ENCODE data around the gene MYH15. TPM values are rescaled to one million over a fixed set of nuclear protein-coding genes. Genes with fewer than 3 reads are reported as not detected.

MYH15 gene
- total and polyA plus RNA-seq, 8 donors: 0.05 to 0.70 (median 0.32) TPM

DNA sequence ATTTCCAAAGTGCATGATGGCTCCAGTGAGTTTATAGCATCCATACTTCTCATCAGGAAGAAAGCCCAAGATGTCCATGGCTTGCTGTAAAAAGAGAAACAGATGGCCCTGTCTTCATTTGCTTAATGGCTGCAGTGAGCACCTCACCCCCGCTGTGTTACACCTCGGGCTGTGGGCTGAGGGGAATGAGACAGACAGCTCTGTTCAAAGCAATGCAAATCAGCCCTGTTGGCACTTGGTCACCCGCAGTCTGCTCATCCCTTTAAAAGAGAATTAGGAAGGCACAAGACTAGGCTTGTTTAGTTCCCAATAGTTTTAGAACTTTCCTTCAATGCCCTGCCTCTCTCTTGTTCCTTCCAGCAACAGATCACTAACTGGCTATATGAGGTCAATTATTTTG, 25.2 kb downstream of the MYH15 start:
- intact Hi-C loops (cut with DNase I): loop anchor here in 1 of 2 donors (5.0 kb wide), 1 partner anchor 67 kb away; no protein-coding TSS in a partner anchor
- Histone ChIP-seq H3K27me3 (no peaks in the 10 kb centered on the region), H3K9me3 (no peaks in the 10 kb centered on the region), H3K4me1 (no peaks in the 10 kb centered on the region), H3K27ac (no peak overlapping the region), H3K36me3 (no peaks in the 10 kb centered on the region), H3K4me3 (no peak overlapping the region)
- DNase-seq: no peak
- ATAC-seq: no peak
- TF ChIP-seq, protein P1, sequence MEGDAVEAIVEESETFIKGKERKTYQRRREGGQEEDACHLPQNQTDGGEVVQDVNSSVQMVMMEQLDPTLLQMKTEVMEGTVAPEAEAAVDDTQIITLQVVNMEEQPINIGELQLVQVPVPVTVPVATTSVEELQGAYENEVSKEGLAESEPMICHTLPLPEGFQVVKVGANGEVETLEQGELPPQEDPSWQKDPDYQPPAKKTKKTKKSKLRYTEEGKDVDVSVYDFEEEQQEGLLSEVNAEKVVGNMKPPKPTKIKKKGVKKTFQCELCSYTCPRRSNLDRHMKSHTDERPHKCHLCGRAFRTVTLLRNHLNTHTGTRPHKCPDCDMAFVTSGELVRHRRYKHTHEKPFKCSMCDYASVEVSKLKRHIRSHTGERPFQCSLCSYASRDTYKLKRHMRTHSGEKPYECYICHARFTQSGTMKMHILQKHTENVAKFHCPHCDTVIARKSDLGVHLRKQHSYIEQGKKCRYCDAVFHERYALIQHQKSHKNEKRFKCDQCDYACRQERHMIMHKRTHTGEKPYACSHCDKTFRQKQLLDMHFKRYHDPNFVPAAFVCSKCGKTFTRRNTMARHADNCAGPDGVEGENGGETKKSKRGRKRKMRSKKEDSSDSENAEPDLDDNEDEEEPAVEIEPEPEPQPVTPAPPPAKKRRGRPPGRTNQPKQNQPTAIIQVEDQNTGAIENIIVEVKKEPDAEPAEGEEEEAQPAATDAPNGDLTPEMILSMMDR (IDR thresholded peaks at IDR 0.05): no peak

DNA sequence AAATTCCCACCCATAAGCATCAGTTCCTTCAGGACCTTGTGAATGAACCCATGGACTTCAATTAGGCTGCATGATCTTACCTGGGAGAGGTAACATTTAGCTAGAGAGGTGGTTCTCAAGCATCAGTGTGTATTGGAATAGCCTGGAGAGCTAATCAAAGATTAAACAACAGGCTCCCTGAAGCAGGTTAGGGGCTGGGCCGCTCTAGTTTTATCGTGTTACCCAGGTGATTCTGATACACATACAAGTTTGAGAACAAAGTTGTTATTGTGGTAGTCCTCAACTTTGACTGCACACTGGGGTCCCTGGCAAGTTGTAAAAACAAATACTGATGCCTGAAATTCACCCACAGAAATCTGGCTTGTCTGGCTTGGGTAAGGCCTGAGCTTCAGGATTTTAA, 31.2 kb downstream of the MYH15 start:
- ATAC-seq: no peak
- Histone ChIP-seq H3K9me3 (no peaks in the 10 kb centered on the region), H3K27ac (no peak overlapping the region), H3K27me3 (no peaks in the 10 kb centered on the region), H3K4me1 (no peaks in the 10 kb centered on the region), H3K4me3 (no peak overlapping the region), H3K36me3 (no peaks in the 10 kb centered on the region)
- no peak for DNase-seq
- intact Hi-C loops (cut with DNase I): loop anchor here in 1 of 2 donors (10.0 kb wide), 1 partner anchor 1244 kb away; no protein-coding TSS in a partner anchor
- TF ChIP-seq, protein P1 (IDR thresholded peaks at IDR 0.05): no peak

DNA sequence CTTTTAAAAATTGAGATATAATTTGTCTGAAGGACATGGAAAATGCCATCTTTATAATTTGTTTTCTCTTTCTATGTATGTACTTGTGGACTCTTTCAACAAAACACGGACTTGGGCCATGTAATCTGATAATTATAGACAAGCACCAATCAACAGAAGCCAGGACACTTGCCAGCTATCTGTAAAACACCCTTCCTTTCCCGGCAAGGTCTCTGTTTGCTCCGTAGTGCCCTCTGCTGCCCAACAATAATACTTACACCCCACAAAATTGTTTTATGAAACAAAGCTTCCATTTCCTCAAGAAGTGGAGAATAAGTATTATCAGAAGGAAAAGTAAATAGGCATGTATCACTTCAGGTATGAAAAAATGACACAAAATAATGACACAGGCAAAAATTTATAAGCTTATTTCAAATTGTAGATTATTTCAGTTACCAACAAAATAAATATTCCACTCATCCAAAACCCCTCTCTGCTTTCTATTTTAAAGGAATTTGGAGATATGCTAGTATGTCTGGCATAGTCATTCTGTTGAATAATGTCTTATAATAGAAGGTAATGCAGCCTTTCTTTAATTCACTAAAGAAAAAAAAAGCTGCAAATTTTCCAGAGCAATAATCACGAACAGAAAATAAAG, 32.8 kb downstream of the MYH15 start:
- Histone ChIP-seq H3K9me3 (no peaks in the 10 kb centered on the region), H3K4me3 (no peak overlapping the region), H3K36me3 (no peaks in the 10 kb centered on the region), H3K27me3 (no peaks in the 10 kb centered on the region), H3K27ac (no peak overlapping the region), H3K4me1 (no peaks in the 10 kb centered on the region)
- TF ChIP-seq, protein P1 (IDR thresholded peaks at IDR 0.05): peak; percentile 60 to 70
- intact Hi-C loops (cut with DNase I): loop anchor here in 1 of 2 donors (10.0 kb wide), 1 partner anchor 1243 kb away; no protein-coding TSS in a partner anchor
- peak in 3 of 4 donors; percentile 37 to 71 (median 43) for DNase-seq
- ATAC-seq: peak; percentile 97

DNA sequence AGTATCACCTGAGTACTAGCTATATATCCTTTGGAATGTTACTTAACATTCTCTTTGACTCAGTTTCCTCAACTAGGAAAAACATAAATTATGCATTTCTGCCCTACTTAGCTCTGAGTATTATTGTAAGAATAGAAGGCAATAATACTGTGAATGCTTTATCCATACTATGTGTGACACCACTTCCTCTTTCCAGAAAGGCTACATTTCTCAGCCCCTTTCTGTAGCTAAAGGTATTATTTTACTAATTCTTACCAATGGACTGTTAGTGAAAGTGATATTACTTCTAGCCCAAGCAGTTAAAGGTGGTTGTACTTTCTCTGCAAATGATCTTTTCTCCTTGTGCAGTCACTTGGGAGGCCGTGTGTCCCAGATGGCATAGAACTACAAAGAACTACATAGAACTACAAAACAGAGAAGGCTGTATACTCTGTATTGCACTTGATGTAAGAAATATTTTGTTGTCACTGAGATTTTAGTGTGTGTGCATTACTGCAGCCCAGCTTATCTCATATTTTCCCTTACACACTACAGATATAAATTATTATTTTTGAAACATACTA, 35.1 kb downstream of the MYH15 start:
- intact Hi-C loops (cut with DNase I): loop anchor here in 1 of 2 donors (10.0 kb wide), 1 partner anchor 1240 kb away; no protein-coding TSS in a partner anchor
- Histone ChIP-seq H3K36me3 (no peaks in the 10 kb centered on the region), H3K27ac (no peak overlapping the region), H3K9me3 (no peaks in the 10 kb centered on the region), H3K4me1 (no peaks in the 10 kb centered on the region), H3K27me3 (no peaks in the 10 kb centered on the region), H3K4me3 (no peak overlapping the region)
- TF ChIP-seq, protein P1 (IDR thresholded peaks at IDR 0.05): no peak
- no peak for DNase-seq
- no peak for ATAC-seq

DNA sequence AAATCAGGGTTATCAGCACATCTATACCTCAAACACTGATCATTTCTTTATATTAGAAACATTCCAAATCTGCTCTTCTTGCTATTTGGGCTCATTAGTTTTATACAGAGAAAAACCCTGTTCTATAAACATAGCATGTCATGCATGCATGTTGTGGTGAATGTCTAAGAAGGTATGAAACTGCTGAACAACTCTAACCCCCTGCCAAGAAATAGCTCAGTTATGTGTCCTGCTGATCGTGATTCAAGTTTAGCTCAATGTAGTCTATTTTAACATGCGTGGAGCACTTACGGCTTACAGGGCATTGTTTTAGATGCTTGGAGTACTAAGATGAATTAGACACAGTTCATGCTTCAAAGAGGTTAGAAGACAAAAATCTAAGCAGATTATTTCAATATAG, 35.8 kb downstream of the MYH15 start:
- TF ChIP-seq, protein P1 (IDR thresholded peaks at IDR 0.05): no peak
- Histone ChIP-seq H3K9me3 (no peaks in the 10 kb centered on the region), H3K36me3 (no peaks in the 10 kb centered on the region), H3K4me1 (no peaks in the 10 kb centered on the region), H3K27me3 (no peaks in the 10 kb centered on the region), H3K27ac (no peak overlapping the region), H3K4me3 (no peak overlapping the region)
- ATAC-seq (no peak), DNase-seq (no peak)
- intact Hi-C loops (cut with DNase I): loop anchor here in 1 of 2 donors (10.0 kb wide), 1 partner anchor 1240 kb away; no protein-coding TSS in a partner anchor

Data from left lung (tissue), 10 donors.